HG02938 (cell line): Measurements from ENCODE around the gene ZC2HC1B.

ENCODE experiments used
- ATAC-seq: cut with Tn5 transposase; IDR thresholded peaks from one replicate; pipeline ENCODE4 v1.9.1; 2021; ENCODE audit warnings: mild to moderate bottlenecking, moderate library complexity; ENCODE audit not compliant: unreplicated experiment

ZC2HC1B gene

DNA sequence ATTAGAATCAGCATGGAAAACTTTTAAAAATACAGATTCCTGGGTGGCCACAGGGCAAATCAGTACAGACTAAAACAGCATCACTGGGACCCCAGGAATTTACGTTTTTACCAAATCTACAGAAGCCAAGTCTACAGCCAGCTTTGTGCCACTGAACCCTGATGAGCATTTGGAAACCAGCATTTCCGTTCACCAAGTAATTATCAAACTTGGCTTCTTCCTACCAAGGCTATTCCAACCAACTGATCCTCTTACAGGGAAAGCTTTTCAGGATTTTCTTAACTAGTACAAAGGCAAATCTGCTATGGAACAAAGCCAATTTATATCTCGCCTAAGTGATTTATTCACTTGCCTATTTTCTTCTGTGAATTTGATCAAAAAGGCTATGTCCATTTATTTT, 96.8 kb downstream of the ZC2HC1B start:
- ATAC-seq: no peak

GRCh38 chr6:143961886-143962878, 97.9 kb downstream of the ZC2HC1B start:
- ATAC-seq: no peak

GRCh38 chr6:143963158-143963919, 99.1 kb downstream of the ZC2HC1B start:
- ATAC-seq: no peak

DNA sequence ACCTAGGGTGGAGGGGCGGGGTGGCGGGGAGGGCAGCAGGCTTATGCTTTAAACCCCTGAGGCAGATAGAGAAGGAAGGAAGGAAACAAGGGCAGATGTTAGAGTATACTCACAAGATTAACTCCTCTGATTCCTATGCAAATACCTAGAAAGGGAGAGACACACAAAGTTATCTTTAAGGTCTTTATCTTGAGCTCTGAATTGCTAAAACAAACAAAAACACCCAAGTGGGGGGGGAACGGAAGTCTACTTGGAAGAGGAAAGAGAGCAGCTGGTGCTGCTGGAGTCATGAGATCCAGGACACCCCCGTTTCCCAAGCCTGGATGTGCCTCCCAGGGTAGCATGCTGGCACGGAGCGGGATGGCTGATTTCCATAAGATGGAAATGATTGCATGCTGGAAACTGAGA, 100.4 kb downstream of the ZC2HC1B start:
- no peak for ATAC-seq

DNA sequence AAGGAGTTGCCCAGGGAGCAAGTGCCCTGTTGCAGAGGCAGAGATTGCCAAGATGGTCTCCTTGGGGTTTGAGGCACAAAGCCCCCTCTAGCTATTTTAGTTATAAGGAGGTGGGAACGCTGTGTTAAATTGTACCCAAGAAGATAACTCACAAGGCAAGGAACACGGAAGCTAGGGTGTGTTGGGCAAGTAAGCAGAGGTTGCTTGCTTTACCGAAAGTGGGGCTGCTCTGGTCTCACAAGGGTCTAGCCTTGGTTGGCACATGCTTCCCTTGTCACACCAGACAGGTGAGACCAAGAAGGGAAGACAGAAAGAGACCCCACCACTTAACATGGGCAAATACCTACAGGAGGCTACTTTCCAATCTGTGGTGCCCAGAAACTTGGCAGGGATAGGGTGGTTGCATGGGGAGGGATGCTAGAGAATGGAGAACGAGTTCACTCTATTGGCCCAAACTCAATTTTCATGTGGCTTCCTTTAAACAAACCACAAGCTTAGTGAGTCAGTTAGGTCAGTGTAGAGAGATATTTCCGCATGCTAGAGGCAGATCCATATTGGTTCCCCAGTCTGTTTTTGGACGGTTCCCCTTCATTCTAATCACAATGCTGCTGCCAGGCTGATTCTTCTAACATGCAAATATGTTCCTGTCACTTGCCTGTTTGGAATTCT, 101.4 kb downstream of the ZC2HC1B start:
- ATAC-seq: no peak

GRCh38 chr6:143966312-143966711, 102.0 kb downstream of the ZC2HC1B start:
- no peak for ATAC-seq

DNA sequence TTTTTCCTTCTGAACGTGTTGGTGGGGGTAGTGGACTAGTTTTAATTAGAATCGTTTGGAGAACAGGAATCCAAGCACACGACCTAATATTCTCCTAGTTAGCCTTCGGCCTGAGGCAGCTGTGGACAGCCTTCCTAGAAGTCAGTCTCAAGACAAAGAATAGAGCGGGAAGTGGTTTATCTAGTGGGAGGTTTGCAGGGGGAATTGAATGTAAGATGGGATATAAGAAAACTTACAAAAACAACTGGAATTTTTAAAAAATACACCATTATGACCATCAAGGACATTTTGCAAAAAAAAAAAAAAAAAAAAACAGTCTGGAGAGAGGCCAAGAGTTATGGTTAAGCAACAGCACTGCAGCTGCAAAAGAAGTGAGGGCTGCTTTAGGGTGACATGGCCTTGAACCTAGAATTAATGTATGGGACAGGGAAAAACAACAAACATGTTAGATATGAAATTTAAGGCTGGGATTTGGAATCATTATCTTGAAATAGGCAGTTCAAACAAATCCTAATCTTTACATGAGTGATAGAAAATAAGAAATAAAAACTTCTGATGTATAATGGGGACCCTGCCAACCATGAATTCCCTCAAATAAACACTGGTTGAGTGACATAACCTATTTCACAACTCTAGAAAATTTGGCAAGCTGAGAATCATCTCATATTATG, 103.6 kb downstream of the ZC2HC1B start:
- ATAC-seq: no peak

- no peak for ATAC-seq
Measured at GRCh38 chr6:143969077-143969476, 104.8 kb downstream of the ZC2HC1B start.

DNA sequence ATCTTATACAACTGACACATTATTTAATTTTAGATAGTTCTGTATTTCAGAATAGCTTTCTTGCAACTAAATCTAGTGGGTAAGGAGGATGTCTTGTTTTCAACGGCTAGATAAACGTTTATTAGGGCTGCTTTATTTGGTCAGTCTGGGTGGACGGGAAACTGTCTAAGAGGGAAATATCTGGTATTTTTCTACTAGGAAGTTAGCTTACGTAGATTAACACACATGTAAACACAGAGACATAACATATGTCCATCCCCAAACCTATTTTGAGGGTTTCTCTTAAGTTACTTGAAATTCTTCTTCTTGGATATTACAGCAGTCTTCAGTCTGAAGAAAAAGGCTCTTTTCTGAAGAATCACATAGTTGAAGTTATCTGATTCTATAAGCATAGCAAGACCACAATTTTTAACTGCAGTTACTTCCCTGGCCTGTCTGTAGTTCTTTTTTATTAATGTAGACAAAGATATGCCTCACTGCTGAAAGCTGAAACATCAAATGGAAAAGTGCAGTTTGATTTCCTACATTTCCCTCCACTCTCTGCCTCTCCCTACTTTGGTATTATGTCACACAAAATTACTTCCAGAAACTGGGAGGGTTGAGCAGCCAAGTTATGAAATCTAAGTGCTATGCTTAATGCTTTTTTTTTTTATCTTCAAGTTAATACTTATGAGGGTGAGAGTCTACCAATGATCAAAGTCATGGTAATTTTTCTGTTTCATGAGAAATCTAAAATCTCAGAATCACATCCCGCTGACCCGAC, 106.4 kb downstream of the ZC2HC1B start:
- ATAC-seq: no peak

DNA sequence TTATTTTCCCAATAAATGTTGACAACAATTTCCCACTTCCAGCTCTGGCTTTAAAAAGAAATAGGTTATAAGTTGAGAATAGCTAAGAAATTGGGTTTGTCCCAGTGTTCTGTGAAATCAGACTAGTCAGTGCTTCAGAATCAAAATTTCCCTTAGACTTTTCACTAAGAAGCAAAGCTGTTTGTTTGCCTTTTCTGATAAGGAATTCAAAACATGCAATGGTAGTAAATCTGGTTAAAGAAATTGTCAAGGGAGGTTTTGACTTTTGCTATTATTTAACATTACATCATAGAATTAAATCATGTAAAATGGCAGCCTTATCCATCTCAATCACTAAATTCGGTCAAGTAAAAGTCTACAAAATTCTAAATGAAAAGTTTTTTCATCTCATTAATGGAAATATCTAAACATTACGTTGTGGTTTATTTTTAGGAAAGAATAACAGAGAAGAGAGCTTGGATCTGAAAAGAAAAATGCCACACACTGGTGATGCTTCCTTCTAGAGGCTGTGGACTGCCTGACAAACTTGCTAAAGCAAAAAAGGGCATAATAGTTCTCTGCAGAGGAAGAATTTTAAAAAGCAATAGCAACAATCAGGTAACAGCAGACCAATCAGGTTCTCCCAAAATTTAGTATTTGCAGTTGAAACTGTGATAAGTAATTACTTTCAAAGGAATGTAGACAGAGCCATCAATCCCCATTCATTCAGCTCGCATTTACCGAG, 107.4 kb downstream of the ZC2HC1B start:
- no peak for ATAC-seq

GRCh38 chr6:143973097-143973966, 109.1 kb downstream of the ZC2HC1B start:
- ATAC-seq: no peak

DNA sequence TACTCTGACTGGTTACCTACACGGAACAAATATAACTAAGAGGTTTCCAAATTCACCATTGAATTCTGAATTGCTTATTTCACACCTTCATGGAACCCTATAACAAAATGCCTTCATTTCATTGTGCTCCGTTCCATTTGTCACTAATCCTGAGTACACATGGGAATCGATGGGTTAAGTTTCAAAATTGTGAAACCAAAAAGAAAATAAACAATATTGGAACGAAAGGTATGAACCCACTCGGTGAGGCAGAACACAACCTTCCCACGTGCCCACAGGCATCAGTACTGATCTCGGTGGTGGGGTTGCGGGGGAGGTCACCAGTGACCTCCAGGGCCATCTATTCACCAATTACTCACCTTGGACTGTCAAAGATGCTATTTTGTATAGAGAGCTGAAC, 109.8 kb downstream of the ZC2HC1B start:
- ATAC-seq: no peak

- ATAC-seq: no peak
Measured at GRCh38 chr6:143976806-143977349, 112.6 kb downstream of the ZC2HC1B start.

GRCh38 chr6:143980921-143981320, 116.6 kb downstream of the ZC2HC1B start:
- ATAC-seq: no peak

DNA sequence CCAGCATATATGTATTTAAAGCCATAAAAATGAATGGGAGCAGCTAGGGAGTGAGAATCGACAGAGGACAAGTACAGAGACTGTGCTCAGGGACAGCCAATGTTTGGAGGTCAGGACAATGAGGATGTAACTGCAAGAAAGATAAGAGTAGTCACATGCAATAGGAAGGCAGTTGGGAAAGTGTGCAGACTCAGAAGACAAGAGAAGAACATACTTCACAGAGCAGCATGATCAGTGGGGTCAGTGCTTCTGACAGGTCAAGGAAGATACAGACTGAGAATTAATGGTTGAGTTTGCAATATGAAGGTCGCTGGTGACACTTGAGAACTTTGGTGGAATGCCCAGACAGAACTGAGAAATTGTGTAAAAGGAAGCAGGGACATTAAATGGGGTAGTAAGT, 118.7 kb downstream of the ZC2HC1B start:
- ATAC-seq: no peak

- no peak for ATAC-seq
Measured at GRCh38 chr6:143984666-143985065, 120.4 kb downstream of the ZC2HC1B start.

- ATAC-seq: no peak
Measured at GRCh38 chr6:143986463-143987065, 122.3 kb downstream of the ZC2HC1B start.
